ENCODE data around the gene UCP1. TPM values are rescaled to one million over a fixed set of nuclear protein-coding genes. Genes with fewer than 3 reads are reported as not detected.

The UCP1 gene
- not detected for total RNA-seq

GRCh38 chr4:140568507-140569306, at the start of gene UCP1:
Gene UCP1 (minus strand): TSS chr4:140568961. CDS start chr4:140568729, 232 bp downstream.

GRCh38 chr4:140523857-140524742, 44.7 kb downstream of the UCP1 start, which contains the start of gene ELMOD2:
Gene ELMOD2 (plus strand): TSS chr4:140524168. CDS start chr4:140525429, 1,261 bp downstream.

Small RNAs within 50 kb of the gene (small RNA-seq; reads per million reads assigned to genes)
- gene AC108019.1 (0 reads per million in 2 donors), gene RN7SL152P (0 reads per million in 2 donors)

Other genes with a start within 250 kb of the UCP1 start
- gene SCOC, start 195.3 kb downstream of the UCP1 start, total RNA-seq: 10 to 100 TPM; 48.6 to 49.6 TPM
- gene CLGN, start 141.3 kb downstream of the UCP1 start, total RNA-seq: not detected
- not detected for gene MGAT4D, start 70.7 kb downstream of the UCP1 start, total RNA-seq
- gene ELMOD2, start 44.8 kb downstream of the UCP1 start, total RNA-seq: 10 to 100 TPM; 10.3 to 19.3 TPM
- gene TBC1D9, start 187.4 kb upstream of the UCP1 start, total RNA-seq: 10 to 100 TPM; 10.3 to 28.3 TPM